HG03139 (cell line): ENCODE results near the gene ZEB2.

ENCODE experiments used
- ATAC-seq: cut with Tn5 transposase; IDR thresholded peaks from one replicate; pipeline ENCODE4 v1.9.1; 2021; ENCODE audit not compliant: unreplicated experiment

ZEB2 gene

DNA sequence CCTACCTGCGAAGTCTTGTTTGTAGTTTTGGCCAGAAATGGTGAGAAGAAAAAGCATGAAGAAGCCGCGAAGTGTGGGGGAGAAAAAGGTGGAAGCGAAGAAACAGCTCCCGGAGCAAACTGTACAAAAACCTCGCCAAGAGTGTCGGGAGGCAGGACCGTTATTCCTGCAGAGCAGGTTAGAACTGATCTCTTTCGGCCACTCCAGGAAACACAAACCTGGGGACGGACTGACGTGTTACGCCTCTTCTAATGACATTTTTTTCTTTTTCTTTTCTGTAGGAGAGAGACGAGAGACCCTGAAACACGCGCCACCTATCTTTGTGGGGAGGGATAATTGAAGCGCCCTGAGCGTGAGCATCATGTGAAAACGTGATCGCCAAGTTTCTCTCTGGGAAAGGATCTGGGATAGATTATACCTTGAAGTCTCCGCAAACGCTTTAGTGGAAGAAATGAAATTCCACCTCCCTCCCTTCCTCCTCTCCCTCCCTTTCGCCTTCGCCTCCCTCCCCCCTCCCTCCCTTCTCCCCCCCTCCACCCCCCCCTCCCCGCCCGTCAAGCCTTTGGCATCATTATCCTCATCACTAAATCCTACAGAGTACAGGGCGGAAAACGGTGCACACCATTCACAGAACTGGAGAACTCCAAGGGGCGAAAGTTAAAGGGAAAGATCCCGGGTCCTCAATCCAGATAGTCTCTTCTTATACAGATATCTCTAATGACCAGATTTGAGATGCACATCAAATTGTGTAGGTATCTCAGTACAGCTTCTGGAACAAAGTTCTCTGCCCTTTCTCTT lies at the start of gene ZEB2:
ZEB2 (minus strand) TSS at position 186 of the 798 bp plus-strand sequence. CDS start 2,769 bp downstream, outside the sequence.
- no peak for ATAC-seq

DNA sequence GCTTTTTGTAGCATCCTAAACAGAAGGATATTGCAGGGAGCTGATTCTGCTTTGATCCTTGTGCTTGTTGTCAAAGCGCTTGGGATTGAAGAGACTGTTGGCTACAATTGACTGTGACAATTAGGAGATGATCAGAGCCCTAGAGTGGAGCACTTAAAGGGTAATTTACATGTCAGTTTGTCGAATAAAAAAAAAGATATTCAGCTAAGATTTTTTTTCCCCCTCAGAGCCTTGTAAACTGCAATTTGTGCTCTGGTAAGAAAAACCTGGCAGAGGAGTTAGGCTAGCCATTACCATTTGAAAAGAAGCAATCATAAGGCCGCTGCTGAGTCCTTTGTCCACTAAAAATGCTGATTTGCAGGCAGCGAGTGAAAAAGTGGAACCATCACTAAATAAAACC lies 47.8 kb upstream of the ZEB2 start:
- ATAC-seq = no peak

DNA sequence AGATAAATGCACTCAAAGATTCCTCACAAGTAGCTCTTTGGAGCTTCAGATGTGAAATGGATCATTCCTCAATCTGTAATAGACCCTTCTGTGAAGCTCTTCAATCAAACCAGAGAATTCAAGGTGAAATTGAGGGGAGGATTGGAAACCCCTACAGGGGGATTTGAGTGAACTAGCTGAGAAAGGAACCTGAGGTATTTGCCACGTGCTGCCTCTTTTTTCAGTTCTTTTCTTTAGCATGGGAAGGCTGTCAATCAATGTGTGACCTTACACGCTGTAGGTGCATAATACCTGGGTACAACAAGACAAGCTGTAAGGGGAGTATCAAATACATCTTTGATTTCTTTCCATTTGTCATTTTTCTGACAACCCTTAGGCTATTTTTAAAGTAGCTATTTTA lies 46.5 kb upstream of the ZEB2 start:
- ATAC-seq = no peak

DNA sequence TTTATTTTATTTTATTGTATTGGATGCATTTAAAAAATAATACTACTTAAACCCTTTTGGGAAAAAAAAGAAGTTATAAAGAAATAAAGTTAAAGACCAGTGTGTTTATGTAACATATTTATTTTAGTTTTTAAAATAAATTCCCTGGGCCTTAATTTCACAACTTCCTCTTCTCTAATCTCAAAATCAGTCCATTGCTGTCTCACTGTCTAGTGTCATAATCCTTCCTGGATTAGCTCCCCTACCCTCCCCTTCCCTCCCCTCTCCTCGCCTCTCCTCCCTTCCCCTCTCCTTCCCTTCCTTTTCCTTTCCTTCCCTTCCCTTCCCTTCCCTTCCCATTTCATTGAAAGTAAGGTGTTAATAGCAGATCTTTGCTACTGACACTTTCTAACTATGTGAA lies 40.3 kb upstream of the ZEB2 start:
- no peak for ATAC-seq

DNA sequence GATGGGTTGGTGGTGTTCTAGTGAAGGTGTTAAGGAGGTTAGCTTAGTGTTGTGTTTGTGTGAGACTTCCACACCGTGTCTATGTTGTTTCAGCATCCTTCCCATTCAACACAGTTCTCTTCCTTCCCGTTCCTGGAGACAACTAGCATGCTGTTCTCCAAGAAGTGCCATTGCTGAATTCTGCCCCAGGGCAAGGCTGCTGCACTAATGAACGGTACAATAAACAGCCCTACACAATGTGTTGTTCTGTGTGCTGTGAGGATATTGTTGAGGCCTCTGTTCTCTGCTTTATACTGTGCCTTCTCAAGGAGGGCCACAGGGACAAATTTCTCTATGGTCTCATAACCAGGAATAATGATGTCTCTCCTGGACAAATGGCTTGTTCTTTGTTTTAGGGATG lies 39.8 kb upstream of the ZEB2 start:
- no peak for ATAC-seq

DNA sequence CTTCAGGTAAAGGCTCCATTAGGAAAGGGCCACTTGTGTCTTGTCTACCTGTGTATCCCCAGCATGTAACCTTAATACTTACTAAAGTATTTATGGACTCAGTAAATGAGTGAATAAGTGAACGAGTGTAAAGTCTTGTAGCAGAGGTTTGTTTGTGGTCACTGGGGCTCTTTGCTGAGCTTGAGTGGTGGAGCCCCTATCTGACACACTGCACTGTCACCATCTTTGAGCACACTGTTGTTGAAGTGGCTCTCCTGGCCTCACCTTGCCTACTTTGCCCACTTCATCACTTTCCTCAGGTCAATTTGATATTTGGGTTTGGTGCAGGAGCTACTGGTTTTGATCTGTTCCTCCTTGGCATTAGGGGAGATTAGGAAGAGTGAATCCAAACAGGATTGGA lies 39.3 kb upstream of the ZEB2 start:
- ATAC-seq = no peak

DNA sequence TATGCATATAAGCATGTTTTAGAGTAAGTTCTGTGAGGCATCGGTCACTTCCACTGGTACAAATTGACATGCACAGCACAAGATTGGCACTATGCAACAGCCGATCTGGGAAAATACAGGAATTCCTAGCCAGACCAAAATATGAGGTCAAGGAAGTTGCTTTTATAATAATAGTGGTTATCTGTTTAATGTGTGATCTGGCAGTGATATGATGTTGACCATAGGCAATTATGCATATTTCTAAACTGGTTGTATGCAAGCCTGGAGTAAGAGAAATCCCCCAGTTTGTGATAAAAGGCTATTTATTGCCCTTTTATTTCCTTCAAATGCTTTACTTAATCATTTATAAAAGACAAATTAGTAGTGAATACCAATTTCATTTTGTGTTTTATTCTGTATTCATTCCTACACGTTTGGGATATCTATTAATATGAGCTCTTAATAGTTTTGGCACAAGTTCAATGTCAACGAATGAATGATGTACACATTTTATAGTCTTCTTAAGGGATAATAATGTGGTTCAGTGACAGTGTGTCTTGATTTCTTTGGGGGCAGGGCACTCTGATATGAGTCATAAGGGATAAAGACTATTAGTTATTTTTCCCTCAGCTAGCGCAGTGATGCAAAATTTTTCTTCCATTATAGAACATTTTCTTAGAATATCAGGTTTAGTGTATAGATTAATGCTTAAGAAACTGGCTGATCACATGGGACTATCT lies 34.7 kb upstream of the ZEB2 start:
- no peak for ATAC-seq

DNA sequence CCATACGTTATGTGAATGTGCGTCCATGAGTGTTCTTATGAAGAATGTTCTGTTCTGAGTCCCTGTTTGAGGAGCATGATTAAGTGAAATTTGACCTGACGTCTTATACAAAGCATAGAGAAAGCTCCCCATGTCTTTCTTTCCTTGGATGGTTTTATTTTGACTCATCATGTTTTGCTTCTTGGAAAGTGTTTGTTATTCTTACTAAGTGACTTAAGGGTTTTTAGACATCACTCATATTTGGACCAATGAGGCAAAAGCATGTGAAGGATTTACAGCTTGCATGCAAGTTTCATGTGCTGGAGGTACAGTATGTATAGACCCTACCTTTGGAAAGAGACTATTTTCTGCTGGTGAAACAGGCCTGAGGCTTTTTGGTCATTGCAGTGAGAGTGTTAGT lies 33.5 kb upstream of the ZEB2 start:
- no peak for ATAC-seq

DNA sequence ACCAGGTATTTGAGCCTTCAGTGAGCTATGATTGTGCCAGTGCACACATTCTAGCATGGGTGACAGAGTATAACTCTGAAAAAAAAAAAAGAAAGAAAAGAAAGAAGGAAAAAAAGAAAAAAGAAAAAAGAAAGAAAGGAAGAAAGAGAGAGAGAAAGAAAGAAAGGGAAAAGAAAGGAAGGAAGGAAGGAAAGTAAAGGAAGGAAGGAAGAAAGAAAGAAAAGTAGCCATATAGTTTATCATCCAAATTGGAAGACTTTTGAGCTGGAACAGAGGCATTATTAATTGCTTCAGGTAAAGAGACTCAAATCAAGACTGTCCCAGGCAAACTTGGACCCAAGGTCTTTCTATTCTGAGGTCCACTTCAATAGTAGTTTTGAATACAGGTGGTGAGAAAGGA lies 32.9 kb upstream of the ZEB2 start:
- no peak for ATAC-seq

DNA sequence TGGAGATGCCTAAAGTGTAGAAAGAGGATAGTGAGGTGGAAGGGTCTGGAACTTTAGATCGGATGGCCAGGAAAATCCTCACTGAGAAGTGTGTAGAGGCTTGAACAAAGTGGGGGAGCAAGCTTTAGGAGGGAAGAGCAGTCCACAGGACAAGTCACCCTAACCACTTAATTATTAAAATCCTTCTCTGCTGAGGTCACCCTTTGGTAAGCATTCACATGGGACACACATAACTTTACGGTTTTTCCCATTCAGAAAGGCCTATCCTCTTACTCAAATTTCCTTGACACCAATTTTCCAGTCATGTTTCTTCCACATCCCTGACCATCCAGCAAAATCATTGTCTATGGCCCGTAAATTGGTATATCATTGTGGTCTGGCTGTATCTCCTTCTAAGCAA lies 31.0 kb upstream of the ZEB2 start:
- no peak for ATAC-seq

DNA sequence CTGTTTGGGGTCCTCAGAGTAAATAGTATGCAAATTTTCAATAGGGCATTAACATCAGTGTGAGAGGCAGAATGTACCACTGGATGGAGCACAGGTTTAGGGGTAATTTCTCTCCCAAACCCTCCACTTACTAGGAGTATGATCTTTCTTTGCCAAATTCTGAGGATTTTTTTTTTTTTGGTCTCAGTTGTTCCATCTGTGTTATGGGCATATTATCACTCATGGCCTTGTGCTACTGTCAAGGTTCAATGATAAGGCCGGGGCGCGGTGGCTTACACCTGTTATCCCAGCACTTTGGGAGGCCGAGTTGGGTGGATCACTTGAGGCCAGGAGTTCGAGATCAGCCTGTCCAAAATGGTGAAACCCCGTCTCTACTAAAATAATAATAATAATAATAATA lies 30.2 kb upstream of the ZEB2 start:
- no peak for ATAC-seq

DNA sequence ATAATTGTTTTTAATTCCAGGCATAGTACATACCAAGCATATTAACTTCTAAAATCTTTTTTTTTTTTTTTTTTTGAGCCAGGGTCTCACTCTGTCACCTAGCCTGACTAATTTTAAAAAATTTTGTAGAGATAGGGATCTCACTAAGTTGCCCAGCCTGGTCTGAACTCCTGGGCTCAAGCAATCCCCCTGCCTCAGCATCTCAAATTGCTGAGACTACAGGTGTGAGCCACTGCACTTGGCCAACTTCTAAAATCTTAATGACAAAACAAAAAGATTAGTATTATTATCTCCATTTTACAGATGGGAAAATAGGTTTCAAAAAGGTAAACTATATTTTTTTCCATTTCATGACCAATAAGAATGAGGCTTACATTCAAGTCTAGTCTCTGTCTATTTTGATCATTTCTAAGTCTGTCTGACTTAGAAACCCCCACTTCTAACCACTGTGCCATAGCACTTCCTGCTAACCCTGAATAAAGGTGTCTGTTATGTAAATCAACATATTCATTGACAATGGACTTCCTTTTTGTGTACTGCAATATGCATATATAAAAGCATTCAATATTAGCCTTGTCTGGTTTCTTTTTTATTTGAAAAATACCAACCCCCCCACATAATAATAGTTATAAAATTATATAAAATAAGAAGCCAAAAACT lies 28.7 kb upstream of the ZEB2 start:
- ATAC-seq = no peak

DNA sequence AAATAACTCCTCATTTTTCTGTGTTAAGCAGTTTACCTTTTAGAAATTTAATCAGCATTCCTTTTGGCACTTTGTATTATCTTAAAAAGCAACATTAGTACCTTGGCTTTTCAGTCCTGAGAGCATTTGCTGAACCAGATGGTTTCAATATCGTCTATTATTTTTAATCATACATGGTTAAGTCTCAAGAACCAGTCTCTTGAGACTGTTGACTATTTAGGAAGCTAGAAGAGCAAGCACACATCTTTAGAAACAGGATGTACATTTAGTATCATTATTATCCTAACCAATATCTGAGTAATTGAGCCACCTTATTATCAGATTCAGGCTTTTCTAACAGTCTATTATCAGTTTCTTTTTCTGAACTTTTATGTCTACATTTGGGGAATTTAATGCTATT lies 28.2 kb upstream of the ZEB2 start:
- ATAC-seq = no peak

DNA sequence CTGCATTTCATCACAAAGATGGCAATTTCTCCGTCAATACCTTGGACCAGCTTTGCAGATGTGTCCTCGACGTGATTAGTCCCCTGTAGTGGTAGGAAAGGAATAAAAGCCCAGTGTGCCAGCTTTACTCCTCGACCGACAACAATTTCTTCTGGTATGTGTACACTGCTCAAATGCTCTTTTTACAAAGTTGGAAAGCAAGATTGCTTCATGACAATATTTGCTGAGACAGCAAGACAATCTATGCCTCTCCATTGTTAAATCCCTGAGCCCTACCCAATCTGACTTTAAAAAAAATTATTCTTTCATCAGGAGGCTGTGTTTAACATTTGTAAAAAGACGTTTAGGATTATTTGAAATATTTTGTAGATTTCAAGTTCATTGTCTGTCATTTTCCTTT lies 27.6 kb upstream of the ZEB2 start:
- ATAC-seq = no peak

DNA sequence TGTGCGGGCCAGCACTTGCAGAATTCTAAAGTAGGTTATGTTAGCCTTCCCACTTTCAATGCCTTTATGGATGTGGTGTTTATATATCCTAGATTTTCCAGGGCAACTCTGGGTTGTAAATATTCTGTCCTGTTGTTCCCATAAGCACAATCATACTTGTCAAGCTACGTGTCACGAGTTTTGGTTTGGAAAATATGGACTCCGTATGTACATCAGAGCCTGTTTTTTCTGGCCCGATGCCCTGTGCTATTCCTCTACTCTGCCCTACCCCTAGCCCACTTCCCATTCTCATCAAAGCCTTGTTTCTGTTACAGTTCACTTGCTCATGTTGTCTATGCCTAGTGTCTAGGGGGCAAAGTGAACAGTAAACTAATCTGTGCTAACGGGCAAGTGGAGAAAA lies 27.0 kb upstream of the ZEB2 start:
- no peak for ATAC-seq

DNA sequence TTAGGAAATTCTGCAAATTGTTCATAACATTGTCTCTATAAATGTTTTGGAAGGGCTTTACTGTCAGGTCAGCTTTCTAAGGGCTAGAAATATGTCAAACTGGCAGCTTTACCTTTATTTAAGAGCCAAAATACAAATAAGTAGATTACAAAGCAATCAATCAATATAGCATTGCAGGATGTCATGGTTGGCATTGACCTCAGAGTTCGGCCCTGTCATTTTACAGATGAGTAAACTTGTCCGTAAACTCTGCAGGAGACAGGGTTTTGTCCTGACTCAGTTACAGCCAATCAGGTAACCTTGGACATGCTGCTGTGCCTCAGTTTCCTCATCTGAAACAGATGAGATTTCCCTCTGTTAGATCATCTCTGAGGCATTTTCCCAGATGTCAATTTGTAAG lies 25.9 kb upstream of the ZEB2 start:
- no peak for ATAC-seq

DNA sequence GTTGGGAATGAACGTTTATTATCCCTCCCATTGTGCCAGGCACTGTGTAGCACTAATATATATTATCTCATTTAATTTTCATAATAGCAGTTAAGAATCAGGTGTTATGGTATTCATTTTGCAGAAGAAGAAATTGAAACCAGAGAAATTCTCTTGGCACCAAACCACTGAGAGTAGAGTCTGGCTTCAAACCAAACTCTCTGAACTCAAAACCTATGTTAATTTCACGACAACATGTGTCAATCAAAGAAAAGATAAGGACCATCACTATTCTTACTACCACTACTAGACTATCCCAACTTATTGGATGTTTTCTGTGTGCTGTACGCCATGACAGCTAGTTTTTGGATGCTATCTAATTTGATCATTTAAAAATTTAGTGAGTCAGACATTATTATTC lies 24.1 kb upstream of the ZEB2 start:
- no peak for ATAC-seq

DNA sequence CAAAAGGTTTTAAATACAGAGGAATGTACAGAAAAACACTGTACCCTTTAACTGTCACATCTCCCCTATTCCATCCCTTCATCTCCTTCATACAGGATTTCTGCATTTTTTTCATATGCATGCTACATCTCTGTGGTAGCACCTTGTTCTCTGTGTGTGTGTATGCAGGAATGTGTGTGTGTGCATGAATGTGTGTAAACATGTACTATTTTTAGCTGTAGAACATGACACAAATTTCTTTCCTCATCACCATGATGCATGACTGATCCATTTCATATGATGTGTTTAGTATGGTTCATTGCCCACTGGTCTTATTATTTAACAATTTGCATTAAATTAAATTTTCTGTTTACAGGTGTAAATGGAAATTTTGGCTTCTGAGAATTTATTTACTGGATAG lies 21.5 kb upstream of the ZEB2 start:
- ATAC-seq = no peak

DNA sequence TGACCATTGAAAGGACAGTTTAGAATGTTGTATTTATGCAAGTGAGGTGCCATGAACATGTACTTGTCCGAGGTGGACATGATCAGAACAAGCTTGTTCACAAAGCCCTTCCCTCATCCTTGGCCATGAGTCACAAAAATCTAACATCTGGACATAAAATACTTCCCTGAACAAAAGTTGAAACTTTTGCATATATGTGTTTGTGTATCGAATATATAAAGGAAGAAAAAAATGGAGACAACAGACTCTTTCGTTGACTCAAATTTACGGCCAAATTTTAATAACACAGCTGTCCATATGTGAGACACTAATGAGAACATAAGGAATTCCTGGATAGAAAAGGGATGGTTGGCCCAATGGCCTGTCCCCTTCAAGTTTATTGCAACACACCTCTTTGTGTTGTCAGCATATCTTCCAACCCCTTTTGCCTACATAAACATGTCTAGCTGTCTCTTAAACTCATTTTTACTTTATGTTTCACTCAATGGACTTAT lies 19.4 kb upstream of the ZEB2 start:
- ATAC-seq = no peak

DNA sequence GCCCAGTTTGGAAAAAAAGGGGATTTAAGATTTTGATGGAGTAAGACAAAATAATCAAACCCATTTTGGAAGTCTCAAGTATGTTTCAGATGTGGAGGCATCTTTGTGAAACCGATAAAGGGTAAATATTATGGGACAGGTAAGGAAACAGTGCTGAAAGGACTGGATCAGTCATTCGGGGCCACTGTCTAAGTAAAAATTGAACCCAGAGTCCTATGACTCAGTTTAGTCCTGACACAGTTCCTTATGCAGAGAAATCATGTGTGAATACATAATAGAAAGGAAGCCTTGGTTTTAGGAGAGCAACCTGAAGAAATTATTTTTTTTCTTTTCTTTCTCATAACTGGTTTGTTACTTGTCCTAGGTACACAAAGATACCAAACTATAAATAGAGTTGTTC lies 15.4 kb upstream of the ZEB2 start:
- no peak for ATAC-seq

DNA sequence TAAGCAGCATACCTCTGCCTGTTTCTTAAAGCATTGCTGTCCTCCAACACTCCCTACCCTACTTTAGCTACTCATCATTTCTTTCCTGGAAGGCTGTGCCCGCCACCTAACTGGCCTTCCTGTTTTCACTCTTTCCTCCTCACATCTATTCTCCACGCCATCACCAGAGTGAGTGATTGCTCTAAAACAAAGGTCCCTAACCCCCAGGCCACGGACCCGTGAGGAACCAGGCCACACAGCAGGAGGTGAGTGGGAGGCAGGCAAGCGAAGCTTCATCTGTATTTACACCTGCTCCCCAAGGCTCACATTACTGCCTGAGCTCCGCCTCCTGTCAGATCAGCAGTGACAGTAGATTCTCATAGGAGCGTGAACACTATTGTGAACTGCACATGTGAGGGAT lies 13.3 kb upstream of the ZEB2 start:
- no peak for ATAC-seq

DNA sequence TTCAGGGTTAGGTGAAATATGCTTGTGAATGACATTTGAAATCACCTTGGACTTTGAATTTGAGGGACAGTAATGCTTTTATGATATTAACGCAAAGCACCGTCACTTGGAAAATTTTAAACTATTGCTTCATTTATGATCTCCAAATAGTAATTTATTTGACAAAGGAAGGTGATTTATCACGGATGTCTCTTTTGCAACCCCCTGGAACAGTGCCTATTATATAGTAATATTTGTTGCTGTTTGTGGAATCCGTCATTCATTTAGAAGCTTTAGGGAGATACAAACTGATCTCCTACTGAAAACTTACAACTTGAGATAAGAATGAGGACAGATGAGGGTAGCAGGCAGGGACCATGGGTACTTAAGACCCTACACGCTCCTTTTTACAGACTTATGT lies 10.7 kb upstream of the ZEB2 start:
- ATAC-seq = no peak
